ENCODE data around the gene ATP8B4. TPM values are rescaled to one million over a fixed set of nuclear protein-coding genes. Genes with fewer than 3 reads are reported as not detected.

Gene ATP8B4
- total RNA-seq, 1 donor = 0.99 TPM

- DNase-seq (ENCODE audit: low read depth) = no peak
- no peak for TF ChIP-seq CTCF (IDR thresholded peaks at IDR 0.05; ENCODE audit: insufficient read depth, low read length)
- H3K4me3 ChIP-seq (ENCODE audit: low read depth, low read length) = no peak overlapping the region
Observed at GRCh38 chr15:49898575-49899283, 220.3 kb downstream of the ATP8B4 start.

- no peak for TF ChIP-seq CTCF (IDR thresholded peaks at IDR 0.05; ENCODE audit: insufficient read depth, low read length)
- no peak for DNase-seq (ENCODE audit: low read depth)
- H3K4me3 ChIP-seq (ENCODE audit: low read depth, low read length) = no peak overlapping the region
Observed at GRCh38 chr15:49898097-49898496, 220.9 kb downstream of the ATP8B4 start.

GRCh38 chr15:49895347-49896223, 223.4 kb downstream of the ATP8B4 start:
- no peak overlapping the region for H3K4me3 ChIP-seq (ENCODE audit: low read depth, low read length)
- no peak for TF ChIP-seq CTCF (IDR thresholded peaks at IDR 0.05; ENCODE audit: insufficient read depth, low read length)
- peak; percentile 91 for DNase-seq (ENCODE audit: low read depth)

- DNase-seq (ENCODE audit: low read depth) = no peak
- H3K4me3 ChIP-seq (ENCODE audit: low read depth, low read length) = no peak overlapping the region
- TF ChIP-seq CTCF (IDR thresholded peaks at IDR 0.05; ENCODE audit: insufficient read depth, low read length) = no peak
Observed at GRCh38 chr15:49890689-49891088, 228.3 kb downstream of the ATP8B4 start.

GRCh38 chr15:49889536-49889935, 229.5 kb downstream of the ATP8B4 start:
- DNase-seq (ENCODE audit: low read depth) = no peak
- no peak overlapping the region for H3K4me3 ChIP-seq (ENCODE audit: low read depth, low read length)

GRCh38 chr15:49888734-49889133, 230.3 kb downstream of the ATP8B4 start:
- no peak overlapping the region for H3K4me3 ChIP-seq (ENCODE audit: low read depth, low read length)
- TF ChIP-seq CTCF (IDR thresholded peaks at IDR 0.05; ENCODE audit: insufficient read depth, low read length) = no peak
- DNase-seq (ENCODE audit: low read depth) = no peak

More at GRCh38 chr15:49889536-49889935, 229.5 kb downstream of the ATP8B4 start:
- no peak for TF ChIP-seq CTCF (IDR thresholded peaks at IDR 0.05; ENCODE audit: insufficient read depth, low read length)
